ENCODE data around the gene CMAS. TPM values are rescaled to one million over a fixed set of nuclear protein-coding genes. Genes with fewer than 3 reads are reported as not detected.
A peak's percentile ranks its signal among the peaks of the same experiment; 100 is the strongest.

Gene CMAS
- total RNA-seq, 1 experiment from 2014 or later: 41.5 TPM

GRCh38 chr12:22029491-22029890, 16.5 kb upstream of the CMAS start:
- intact Hi-C loops (cut with micrococcal nuclease): no loop called here
- Mint-ChIP-seq H3K36me3 (ENCODE audit: insufficient read depth, unreplicated experiment) (no peaks in the 10 kb centered on the region), H3K4me3 (ENCODE audit: unreplicated experiment) (no peak overlapping the region), H3K27ac (ENCODE audit: low read depth, unreplicated experiment) (no peak overlapping the region), H3K27me3 (ENCODE audit: insufficient read depth, unreplicated experiment) (no peaks in the 10 kb centered on the region), H3K9me3 (ENCODE audit: unreplicated experiment) (no peaks in the 10 kb centered on the region), H3K4me1 (ENCODE audit: insufficient read depth, unreplicated experiment) (peaks cover 2% of the 10 kb centered on the region)
- POLR2A ChIA-PET: no interaction called here
- DNase-seq (ENCODE audit: unreplicated experiment): no peak
- TF ChIP-seq CTCF (IDR thresholded peaks at IDR 0.05; ENCODE audit: unreplicated experiment): no peak
- CTCF ChIA-PET: no interaction called here
- no TSS peak for BruUV-seq (replicated peaks)

- DNase-seq (ENCODE audit: unreplicated experiment): peak; percentile 22
- Mint-ChIP-seq H3K36me3 (ENCODE audit: insufficient read depth, unreplicated experiment) (no peaks in the 10 kb centered on the region), H3K9me3 (ENCODE audit: unreplicated experiment) (no peaks in the 10 kb centered on the region), H3K27me3 (ENCODE audit: insufficient read depth, unreplicated experiment) (no peaks in the 10 kb centered on the region), H3K4me1 (ENCODE audit: insufficient read depth, unreplicated experiment) (peaks cover 7% of the 10 kb centered on the region), H3K4me3 (ENCODE audit: unreplicated experiment) (no peak overlapping the region), H3K27ac (ENCODE audit: low read depth, unreplicated experiment) (no peak overlapping the region)
- intact Hi-C loops (cut with micrococcal nuclease): no loop called here
- no TSS peak for BruUV-seq (replicated peaks)
- POLR2A ChIA-PET: no interaction called here
- no peak for TF ChIP-seq CTCF (IDR thresholded peaks at IDR 0.05; ENCODE audit: unreplicated experiment)
- CTCF ChIA-PET: interaction anchor here (1.2 kb wide), 1 partner anchor 40 kb away, joined by 3 read pairs; no protein-coding TSS in a partner anchor
These were observed 16.0 kb upstream of the CMAS start for GRCh38 chr12:22029991-22030390.

- no TSS peak for BruUV-seq (replicated peaks)
- no peaks in the 10 kb centered on the region for H3K27me3 Mint-ChIP-seq (ENCODE audit: insufficient read depth, unreplicated experiment)
- intact Hi-C loops (cut with micrococcal nuclease): no loop called here
These were observed 13.3 kb upstream of the CMAS start for GRCh38 chr12:22032732-22033131.

More at GRCh38 chr12:22032732-22033131, 13.3 kb upstream of the CMAS start:
- no peak for TF ChIP-seq CTCF (IDR thresholded peaks at IDR 0.05; ENCODE audit: unreplicated experiment)
- no peak overlapping the region for H3K27ac Mint-ChIP-seq (ENCODE audit: low read depth, unreplicated experiment)
- no peaks in the 10 kb centered on the region for H3K9me3 Mint-ChIP-seq (ENCODE audit: unreplicated experiment)
- ChIA-PET POLR2A (interaction anchor here (0.7 to 0.8 kb wide), 2 partner anchors 14 to 328 kb away, joined by 3 read pairs; no protein-coding TSS in a partner anchor), CTCF (no interaction called here)
- H3K36me3 Mint-ChIP-seq (ENCODE audit: insufficient read depth, unreplicated experiment): no peaks in the 10 kb centered on the region
- DNase-seq (ENCODE audit: unreplicated experiment): no peak
- peaks cover 13% of the 10 kb centered on the region for H3K4me1 Mint-ChIP-seq (ENCODE audit: insufficient read depth, unreplicated experiment)
- no peak overlapping the region for H3K4me3 Mint-ChIP-seq (ENCODE audit: unreplicated experiment)

All from MCF 10A (cell line).